NCI-H187 (cell line): ENCODE results near the gene OR1E1.
"Not testable (repeated sequence)": the region's sequence is repeated elsewhere in the genome, so short reads cannot be mapped to it uniquely, and the experiment has no call there.

Source experiments
- DNase-seq, 2 experiments: peaks; one replicate each; lab custom pipeline; 2025; lab: John Stamatoyannopoulos, UW

Gene OR1E1, protein sequence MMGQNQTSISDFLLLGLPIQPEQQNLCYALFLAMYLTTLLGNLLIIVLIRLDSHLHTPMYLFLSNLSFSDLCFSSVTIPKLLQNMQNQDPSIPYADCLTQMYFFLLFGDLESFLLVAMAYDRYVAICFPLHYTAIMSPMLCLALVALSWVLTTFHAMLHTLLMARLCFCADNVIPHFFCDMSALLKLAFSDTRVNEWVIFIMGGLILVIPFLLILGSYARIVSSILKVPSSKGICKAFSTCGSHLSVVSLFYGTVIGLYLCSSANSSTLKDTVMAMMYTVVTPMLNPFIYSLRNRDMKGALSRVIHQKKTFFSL

DNA sequence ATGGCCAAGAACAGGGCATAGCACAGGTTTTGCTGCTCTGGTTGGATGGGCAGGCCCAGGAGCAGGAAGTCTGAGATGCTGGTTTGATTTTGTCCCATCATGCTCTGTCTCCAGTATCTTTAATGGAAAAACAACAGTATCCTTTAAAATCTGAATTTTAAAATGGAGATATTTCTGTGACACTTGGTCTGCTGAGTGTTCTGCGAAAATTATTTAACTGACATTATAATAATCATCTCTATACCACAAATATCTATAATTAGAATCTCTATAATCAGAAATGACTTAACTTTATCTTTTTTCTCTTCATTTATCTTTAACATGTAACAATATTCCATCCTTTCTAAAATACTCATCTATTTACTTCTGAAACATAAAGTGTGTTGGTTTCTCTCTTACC, at the start of gene OR1E1:
Gene OR1E1 (minus strand): TSS at position 101 of the 400 bp plus-strand sequence. CDS start 0 bp downstream, at position 101.
- no peak for DNase-seq

DNA sequence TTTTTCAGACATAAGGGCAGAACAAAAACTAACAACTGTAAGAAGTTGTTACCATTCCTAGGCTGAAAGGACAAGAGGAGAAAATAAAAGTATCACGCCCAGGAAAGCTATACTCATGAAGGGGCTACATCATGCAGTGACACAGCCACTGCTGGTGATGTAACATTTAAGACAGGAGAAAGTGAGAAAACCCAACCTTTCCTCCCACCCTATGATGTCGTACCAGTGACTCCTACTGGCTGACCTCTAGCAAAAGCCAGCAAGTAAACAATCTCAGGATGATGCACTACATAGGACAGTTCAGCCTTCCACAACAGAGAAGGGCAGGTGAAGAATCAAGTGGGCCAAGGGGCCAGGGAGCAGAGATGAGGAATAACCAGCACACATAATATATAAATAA, 49.4 kb upstream of the OR1E1 start:
- DNase-seq = no peak

DNA sequence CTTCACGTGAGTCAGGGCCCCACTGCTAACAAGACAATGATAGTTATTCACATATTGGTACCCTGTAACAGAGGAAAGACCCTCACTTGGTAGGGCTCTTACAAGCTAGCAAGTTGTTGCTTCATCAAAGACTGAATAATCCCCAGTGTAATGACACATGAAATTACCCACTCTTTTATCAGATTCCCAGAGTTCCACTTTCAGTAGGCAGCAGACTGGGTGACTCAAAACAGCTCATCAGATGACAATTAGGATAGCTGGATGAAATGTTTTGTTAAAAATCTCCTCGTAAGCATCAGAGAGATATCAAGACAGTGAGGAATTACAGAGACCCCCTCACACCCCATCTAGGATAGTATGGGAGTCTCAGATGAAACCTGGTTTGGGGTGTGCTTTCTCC, 42.2 kb upstream of the OR1E1 start:
- no peak for DNase-seq

DNA sequence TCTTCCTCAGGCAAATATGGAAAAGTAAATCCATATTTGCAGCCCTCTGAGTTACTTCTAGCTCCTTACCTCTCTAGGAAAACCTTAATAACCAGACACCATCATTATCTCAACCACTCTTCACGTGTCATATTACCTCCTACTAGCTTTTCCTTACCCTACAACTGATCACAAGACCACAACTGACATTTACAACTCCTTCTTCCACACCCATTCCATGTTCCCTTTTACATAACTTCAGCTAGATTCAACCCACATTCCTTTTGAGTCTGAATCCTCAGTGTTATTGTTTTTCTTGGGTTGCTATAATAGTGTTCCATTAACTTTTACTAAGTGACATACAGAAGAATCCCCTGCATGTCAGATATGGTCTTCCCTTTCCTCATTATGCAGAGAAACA, 40.2 kb upstream of the OR1E1 start:
- no peak for DNase-seq

DNA sequence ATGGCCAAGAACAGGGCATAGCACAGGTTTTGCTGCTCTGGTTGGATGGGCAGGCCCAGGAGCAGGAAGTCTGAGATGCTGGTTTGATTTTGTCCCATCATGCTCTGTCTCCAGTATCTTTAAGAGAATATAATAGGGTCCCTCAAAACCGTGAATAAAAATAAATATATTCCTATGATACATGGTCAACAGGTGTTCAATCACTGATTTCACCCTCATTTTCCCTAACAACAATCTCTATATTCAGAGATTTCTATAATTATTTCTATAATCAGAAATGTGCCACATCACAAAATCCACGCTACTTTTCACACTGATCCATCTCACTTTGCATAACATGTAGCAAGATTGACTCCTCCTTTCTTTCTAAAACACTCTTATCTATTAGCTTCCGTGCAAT, 35.5 kb upstream of the OR1E1 start, which contains the start of gene OR1E2:
Gene OR1E2 (minus strand): TSS at position 101 of the 400 bp plus-strand sequence. CDS start 0 bp downstream, at position 101.
- no peak for DNase-seq

DNA sequence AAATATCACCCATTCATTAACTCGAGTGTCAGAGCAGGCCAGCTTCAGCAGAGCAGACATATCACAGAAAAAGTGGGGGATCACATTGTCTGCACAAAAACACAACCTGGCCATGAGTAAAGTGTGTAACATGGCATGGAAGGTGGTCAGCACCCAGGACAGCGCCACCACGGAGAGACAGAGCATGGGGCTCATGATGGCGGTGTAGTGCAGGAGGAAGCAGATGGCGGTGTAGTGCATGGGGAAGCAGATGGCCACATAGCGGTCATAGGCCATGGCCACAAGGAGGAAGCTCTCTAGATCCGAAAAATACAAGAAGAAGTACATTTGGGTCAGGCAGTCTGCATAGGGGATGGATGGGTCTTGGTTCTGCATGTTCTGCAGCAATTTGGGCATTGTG, 35.0 kb upstream of the OR1E1 start:
- DNase-seq = not testable (repeated sequence)

DNA sequence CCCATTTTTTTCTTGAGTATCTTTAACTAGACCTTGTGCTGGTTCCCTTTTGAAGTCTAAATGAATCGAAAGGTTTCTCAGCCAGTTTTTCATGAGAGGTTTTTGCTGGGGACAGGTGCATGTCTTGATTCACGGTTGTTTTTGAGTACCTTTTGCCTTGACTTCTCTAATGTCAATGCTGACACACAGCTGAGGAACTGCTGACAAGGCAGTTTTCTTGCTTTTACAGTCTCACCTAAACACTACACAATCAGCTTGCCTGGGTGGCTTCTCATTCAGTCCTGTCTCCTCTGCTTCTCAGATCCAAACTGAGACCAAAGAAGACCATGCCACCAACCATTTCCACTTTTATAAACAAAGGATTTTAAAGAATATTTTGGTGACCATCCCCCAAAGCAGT, 20.0 kb upstream of the OR1E1 start:
- DNase-seq = no peak

DNA sequence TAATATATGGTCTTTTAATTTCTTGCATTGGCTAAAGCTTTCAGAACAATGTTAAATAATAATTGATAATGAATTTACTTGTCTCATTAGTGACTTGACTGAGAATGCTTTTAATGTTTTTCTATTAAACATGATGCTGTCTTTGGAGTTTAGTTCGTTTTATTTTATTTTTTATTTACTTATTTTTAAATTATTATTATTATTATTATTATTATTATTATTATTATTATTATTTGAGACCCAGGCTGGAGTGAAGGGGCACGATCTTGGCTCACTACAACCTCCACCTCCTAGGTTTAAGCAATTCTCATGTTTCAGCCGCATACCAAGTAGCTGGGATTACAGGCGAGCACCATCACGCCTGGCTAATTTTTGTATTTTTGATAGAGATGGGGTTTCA, 17.4 kb upstream of the OR1E1 start:
- no peak for DNase-seq

DNA sequence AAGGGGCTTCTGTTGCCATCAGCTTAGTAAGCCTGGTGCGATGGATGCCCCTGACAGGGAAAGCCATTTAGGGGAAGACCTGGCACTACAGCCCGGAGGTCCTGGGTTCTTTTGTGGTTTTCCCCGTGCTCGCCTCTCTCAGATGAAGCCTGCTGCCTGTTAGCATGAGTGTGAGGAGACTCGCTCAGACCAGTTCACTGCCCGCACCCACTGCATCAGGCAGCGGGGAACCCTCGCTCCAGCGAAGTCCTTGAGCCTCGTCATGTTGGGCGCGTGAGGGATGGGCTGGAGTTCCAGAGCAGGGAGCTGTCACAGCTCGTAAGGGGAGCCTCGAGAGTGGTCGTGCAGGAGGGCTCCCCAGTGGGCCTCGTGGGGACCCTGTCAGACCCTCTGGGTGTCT, 14.0 kb upstream of the OR1E1 start:
- not testable (repeated sequence) for DNase-seq

DNA sequence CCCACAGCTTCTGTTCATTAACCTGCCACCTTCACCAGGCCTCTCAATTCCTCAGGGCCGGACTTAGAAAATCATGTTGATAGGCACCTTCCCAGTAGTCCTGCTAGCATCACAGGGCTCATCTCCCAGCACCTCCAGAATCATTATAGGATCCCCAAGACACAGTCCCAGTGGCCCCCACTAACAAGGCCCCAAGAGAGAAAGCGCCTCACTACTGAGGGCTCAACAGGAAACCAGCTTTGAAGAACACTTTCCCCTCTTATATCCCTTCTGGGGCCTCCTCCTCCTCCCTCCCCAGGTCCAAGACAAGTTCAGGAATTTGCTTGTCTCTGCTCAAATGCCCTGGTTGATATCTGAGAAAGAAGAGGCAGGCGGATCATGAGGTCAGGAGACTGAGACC, 12.9 kb upstream of the OR1E1 start, which contains the start of gene OR3A3:
Gene OR3A3 (plus strand): TSS at position 301 of the 400 bp plus-strand sequence.
- DNase-seq = no peak

DNA sequence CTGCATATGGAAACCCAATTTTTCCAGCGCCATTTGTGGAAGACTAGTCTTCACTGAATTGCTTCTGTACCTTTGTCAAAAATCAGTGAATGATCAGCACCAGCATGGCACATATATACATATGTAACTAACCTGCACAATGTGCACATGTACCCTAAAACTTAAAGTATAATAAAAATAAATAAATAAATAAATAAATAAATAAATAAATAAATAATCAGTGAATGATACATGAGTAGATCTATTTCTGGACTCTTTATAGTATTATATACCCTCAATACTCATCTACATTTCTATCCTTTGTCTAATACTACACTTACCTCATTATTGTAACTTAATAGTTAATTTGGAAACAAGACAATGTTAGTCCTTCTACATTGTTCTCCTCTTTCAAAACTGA, 5.6 kb upstream of the OR1E1 start:
- not testable (repeated sequence) for DNase-seq

DNA sequence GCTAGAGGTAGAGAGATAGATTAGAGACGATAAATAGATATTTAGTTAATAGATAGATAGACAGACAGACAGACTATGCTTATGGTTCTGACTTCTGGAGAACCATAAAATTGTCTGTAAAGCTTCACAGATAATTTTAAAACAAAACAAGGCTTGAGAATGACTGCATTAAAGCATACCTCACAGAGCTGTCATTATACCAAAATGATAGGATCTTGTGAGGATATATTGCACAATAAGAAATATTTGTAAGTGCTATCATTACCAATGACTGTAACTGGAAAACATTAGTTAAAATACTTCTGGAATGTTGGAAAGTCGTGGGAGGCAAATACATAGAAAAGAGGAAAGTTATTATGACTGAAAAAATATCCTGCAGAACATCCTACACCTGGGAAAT, 3.6 kb upstream of the OR1E1 start:
- DNase-seq = no peak

DNA sequence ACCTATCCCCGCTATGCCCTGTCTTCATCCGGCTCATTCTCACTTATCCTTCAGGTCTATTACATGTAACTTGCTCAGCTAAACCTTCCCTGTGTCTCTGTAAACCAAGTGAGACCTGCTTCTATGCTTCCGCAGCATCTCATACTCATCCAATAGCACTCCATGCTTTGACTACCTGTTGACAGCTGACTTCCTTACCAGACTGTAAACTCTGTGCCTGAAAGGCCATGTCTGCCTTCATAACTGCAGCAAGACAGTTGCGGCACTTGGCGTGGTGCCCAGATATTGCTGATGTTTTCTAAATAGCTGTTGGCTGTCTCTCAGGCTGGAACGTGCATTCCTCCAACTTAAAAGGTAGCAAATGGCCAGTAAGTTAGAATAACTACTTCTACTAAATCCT, 1.8 kb upstream of the OR1E1 start:
- no peak for DNase-seq

DNA sequence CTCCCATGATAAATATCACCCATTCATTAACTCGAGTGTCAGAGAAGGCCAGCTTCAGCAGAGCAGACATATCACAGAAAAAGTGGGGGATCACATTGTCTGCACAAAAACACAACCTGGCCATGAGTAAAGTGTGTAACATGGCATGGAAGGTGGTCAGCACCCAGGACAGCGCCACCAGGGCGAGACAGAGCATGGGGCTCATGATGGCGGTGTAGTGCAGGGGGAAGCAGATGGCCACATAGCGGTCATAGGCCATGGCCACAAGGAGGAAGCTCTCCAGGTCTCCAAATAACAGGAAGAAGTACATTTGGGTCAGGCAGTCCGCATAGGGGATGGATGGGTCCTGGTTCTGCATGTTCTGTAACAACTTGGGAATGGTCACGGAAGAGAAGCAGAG, 409 bp downstream of the OR1E1 start:
- not testable (repeated sequence) for DNase-seq

DNA sequence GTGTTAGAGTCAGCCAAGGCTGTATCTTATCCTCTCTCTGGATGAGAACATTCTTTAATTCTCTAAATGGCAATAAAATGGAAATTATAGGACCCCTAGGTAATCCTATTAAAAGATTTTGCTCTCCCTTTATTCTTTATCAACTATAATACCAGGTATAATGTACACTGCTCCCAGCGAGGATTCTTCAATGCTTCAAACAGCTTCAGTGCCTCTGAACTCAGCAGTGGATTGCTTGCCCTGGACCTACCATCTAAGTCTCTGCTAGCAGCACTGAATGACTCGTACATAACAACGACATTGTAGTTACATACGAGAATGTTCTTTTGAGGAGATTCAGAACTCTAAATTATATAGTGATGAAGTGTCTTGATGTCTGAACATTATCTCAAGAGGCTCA, 8.4 kb downstream of the OR1E1 start:
- DNase-seq = no peak

DNA sequence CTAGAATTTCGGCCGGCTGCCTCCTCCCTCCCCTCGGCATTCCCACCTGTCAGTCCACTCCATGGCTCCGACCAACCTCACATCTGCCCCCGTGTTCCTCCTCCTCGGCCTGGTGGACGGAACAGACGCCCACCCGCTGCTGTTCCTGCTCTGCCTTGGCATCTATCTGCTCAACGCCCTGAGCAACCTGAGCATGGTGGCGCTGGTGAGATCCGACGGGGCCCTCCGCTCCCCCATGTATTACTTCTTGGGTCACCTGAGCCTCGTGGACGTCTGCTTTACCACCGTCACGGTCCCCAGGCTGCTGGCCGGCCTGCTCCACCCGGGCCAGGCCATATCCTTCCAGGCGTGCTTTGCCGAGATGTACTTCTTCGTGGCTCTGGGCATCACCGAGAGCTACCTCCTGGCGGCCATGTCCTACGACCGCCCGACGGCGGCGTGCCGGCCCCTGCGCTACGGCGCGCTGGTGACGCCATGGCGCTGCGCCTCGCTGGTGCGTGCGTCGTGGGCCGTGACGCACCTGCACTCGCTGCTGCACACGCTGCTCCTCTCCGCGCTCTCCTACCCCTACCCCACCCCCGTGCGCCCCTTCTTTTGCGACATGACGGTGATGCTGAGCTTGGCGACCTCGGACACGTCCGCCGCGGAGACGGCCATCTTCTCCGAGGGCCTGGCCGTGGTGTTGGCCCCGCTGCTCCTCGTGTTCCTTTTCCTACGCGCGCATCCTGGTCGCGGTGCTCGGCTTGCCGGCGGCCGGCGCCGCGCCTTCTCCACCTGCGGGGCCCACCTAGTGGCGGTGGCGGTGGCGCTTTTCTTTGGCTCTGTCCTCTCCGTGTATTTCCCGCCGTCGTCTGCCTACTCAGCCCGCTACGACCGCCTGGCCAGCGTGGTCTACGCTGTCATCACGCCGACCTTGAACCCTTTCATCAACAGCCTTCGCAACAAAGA, 12.1 kb downstream of the OR1E1 start, which contains the start of gene OR3A2:
Gene OR3A2 (minus strand): TSS at position 440 of the 948 bp plus-strand sequence.
- DNase-seq = no peak

DNA sequence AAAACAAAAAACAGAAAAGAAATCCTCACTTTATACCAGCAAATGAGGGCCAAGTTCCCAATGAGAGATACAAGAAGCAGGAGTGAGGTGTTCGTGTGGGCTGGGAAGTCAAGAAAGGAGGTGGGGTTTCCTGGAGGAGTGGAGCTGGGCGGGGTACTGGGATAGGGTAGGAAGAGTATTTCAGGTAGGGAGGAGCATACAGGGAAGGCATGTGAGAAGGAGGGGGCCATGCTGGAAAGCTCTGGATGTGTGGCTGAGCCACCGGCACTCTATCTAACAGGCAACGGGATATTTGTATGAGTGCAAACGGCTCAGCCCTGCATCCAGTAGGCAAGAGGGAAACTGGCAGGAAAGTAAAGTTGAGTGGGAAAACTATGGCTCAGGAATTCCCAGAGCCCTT, 16.3 kb downstream of the OR1E1 start:
- DNase-seq = no peak

DNA sequence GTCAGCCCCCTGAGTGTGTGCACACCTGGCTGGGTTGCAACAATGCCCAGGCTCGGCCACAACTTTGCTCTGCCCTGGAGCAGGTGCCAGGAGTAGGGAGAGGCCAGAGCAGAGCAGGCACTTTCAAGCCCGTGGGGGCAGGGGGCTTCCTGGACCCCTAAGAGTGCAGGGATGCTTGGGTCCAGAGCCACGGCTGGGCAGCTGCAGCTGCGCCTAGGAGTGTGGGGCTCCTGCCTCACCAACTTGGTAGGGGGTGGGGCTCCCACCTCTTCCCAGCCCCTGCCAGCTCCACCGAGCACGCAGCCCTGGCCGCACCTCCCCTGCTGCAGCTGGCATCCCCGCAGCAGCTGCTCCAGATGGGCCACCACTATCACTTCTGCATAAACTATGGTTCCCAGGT, 19.9 kb downstream of the OR1E1 start:
- DNase-seq = no peak

DNA sequence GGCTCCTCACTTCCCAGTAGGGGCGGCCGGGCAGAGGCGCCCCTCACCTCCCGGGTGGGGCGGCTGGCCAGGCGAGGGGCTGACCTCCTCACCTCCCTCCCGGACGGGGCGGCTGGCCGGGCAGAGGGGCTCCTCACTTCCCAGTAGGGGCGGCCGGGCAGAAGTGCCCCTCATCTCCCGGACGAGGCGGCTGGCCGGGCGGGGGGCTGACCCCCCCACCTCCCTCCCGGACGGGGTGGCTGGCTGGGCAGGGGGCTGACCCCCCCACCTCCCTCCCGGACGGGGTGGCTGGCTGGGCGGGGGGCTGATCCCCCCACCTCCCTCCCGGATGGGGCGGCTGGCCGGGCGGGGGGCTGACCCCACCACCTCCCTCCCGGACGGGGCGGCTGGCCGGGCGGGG, 27.0 kb downstream of the OR1E1 start:
- not testable (repeated sequence) for DNase-seq
